Glomerular visceral epithelial cell (primary cell): ENCODE measurements around the gene ACTRT2.

Experiments
- DNase-seq: peaks from one replicate; pipeline ENCODE4 v3.0.0-alpha.2; 2016; ENCODE audit errors: extremely low spot score

ACTRT2 gene

DNA sequence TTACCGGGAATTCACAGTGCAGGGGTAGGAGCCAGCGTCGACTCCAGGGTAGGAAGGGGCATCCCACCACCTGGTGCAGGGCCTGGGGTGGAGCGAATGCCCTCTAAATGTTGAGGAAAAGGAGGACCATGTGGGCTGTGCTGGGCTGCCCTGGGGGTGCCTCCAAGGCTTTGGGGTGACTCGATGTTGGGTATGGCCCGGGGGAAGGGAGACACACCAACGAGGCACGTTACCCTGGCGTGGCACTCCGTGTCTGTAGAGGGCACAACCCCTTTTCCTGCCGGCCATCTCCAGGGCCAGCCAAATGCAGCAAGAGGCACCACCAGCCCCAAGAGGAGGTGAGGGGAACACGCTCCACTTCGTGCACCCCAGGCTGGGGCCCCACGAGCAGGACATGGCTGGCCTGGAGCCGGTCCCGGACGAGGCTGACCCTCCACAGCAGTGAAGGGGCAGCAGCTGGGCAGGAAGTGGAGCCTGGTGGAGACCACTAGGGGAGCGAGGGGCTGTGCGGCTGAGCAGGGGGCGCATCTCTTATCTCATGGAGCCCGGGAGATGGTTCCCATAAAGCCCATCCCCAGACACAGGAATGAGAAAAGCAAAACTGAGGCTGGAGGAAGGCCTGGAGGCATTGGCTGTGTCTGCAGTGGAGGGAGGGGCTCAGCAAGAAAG, 11.2 kb downstream of the ACTRT2 start:
- no peak for DNase-seq

DNA sequence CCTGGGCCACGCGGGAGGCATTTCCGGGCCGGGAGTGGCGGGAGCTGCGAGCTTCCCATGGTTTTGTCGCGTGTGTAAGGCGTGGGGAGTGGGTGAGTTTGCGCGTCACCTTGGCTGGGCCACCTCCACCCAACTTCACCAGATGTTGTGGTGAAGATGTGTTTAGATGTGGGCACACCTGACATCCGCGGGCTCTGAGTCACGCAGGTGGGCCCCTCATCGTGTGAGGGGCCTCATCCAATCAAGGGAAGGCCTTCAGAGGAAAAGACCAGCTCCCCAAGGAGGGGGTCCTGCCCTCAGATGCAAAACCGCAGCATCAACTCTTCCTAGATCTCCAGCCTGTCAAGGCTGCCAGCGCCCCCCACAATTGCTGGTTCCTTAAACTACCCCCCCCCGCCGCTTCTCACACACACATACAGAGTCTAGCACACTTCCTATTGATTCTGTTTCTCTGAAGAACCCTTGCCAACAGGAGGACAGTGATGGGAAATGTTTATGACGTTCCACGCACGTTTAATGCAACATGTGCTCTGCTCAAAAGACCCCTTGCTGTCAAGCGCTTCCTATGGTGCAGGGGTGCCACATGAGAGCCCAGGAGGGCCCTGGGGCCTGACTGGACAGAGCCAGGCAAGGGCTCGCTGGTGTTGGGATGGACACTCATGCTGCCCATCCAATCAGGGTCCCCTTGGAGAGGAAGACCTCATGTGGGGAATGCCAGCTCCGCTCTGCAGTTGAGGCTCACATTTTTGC, 11.9 kb downstream of the ACTRT2 start:
- DNase-seq: no peak

DNA sequence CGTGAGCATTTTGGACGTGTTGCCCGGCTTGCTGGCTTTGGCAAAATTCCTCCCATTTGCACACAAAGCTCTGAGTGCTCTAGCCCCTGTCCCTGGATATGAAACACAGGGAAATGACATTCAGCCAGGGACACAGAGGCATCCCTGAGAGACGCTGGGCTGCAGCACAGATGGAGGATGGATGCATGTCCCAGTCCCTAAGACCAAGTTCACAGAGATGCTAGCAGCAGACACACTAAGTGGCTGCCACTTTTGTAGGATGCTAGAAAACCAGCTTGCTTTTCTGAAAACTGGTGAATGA, 12.5 kb downstream of the ACTRT2 start:
- DNase-seq: no peak

DNA sequence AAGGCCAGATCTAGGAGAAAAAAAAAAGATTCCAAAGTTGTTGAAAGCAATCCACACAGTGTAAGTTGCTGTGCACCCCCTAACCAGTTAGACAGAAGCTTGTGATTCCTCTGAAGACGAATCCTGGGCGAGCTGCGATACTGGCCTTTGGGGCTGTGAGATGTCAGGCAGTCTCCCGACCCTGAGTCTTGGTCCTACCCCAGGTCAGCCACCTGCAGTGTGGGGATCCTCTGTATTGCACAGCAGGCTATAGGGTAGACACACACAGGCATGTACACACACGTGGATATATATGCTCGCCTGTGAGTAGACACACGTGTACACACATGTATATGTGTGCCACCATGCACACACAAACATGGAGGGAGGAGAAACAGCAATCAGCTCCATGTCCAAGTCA, 12.9 kb downstream of the ACTRT2 start:
- DNase-seq: no peak

DNA sequence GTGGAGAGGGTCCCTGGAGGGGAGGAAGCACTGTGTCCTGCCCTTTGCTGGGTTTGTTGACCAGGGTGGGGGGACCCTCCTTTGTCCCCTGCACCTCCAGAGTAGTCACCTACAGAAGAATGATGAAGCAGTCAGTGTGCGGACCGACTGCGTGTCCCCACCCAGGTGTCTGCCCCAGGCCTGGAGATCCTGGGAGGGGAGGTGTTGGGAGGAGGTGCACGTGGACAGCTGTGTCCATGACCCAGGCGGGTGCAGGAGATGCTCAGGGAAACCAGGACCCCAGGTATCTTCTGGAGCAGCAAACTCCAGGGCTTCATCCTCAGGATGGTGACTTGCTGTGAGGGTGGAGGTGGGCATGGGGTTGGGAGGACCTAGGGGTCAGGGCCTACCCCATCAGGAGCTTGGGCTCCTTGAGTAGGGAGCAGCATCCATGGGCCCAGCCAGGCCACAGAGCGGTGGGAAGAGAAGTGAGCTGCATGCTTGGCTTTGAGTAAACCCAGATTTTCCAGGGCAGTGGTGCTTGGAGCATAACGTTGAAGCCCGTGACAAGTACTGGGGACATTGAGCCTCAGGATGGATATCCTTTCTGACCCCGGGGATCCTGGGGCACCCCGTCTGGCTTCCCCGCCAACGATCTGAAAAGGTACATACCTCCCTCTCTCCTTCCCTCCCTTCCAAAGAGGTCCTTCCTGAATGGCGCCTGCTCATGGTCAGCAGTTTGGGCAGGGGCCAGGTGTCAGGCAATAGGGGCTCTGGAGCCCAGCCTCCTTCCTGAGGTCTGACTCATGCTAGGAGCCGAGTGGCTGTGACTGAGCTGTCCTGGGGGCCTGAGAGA, 13.7 kb downstream of the ACTRT2 start:
- DNase-seq: no peak

DNA sequence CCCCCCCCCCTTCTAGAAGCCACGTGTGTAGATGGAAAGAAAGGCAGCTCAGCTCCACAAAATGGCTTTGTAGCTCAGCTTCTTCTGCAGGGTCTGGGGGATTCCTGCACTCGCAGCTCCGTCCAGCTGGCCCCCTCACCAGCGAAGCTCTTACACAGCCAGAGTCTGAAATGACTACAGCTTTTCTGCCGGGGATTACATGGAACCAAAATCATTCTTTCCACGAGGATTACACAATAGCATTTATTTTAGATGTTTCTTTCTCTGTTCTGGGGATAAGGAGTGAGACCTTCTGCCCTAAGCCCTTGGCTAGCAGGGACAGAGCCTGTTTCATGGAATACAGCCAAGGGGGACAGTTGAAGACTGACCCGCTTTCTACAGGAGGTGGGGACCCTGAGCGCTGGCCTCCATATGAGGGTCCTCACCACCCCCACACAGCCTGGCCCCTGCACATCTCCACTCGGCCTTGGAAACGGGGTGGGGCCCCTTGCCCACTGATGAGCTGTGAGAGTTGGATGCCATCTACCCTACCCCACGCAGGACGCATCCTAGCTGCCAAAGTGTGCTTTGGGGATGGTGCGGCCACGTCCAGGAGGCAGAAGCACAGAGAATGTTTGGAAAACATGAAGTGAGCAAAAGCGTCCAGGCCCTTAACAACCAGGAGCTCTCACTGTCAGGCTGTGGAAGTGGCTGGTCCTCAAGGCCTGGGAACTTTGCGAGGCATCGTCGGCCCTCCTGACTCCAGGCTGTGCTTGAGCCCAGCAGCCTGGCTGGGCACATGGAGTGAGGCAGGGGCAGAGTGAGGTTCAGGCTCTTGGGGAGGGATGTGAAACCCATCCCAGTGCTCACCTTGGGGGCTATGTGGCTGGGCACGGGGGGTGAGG, 14.5 kb downstream of the ACTRT2 start:
- no peak for DNase-seq

DNA sequence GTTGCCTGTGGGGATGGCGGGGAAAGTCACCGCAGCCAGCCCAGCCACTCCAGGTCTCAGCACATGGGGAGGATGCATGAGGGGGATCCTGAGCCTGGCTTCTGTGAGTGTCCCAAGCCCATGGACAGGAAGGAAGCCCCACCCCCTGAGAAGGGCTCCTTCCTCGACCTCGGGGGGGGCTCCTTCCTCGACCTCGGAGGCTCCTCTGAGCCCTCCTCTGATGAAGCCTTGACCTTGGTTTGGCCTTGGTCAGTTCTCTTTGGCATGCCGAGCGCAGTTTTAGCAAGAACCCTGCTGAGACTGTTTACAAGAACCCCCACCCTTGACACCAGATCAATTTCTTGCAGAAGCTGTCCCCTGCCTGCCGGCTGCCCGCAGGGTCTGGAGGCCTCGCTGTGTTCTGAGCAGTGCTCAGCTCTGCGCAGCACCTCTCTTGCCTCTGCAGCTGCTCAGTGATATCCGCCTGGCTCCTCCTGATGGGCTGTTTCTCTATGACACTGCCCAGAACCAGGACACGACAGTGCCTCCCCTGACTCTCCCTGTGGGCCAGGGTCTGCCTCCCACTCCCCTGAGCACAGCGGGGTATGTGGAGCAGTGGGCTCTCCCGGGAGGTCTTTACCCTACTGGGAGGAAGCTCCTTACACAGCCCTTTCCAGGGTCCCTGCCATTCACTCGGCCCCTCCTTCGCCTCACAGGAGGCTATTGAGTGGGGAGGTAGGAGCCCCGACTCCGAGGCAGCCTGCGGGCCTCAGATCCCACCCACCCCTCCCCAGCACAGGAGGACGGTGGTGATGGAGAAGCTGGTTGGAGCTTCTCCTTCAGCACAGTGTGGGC, 15.4 kb downstream of the ACTRT2 start:
- DNase-seq: no peak

DNA sequence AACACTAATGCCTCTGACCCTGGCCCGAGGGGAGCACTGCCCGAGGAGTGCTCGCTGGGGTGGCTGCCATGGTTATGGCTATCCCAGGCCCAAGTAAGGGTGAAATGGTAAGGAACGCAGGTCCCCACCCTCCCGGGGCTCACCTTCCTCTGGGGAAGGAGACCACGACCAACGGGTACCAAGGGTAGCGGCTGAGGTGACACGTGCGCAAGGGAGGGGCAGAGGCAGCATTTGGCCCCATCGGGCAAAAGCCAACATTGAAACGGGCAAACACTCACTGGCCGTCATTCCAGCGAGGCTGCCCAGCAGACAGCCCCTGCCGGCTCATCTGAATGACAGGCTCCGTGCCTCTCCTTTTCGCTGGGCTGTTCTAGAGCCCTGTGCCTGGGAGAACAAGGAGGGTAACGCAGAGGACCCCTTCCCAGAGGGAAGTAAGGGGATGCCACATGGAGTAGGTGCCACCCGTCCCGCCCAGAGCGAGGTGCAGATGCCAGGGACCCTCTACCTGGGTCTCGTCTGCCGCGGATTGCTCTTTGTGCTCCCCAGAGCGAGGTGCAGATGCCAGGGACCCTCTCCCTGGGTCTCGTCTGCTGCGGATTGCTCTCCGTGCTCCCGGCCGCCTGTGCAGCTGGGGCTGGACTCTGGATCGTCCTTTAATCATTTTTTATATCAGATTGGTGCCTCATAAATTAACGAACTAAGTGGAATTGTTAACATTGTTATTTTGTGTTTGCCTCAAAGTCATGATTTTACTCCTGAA, 16.2 kb downstream of the ACTRT2 start:
- DNase-seq: no peak

DNA sequence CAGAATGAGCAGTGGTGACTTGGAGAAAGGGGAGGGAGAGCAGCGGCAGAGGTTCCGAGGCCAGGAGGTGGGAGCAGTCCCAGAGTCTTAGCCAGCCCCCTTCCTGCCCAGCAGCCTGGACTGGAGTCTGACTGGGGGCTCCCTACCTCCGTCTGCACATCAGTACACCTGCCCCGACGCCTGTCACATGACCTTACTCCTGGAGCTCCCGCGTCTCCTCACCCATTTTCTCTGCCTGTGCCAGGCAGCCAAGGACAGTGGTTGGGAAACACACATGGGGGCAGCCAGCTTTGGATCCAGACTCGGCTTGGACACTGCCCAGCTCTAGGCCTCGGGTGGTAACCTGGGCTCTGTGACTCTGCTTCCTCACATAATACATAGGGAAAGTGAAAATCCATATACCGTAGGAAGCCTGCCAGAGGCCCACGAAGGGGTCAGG, 16.9 kb downstream of the ACTRT2 start:
- DNase-seq: no peak

DNA sequence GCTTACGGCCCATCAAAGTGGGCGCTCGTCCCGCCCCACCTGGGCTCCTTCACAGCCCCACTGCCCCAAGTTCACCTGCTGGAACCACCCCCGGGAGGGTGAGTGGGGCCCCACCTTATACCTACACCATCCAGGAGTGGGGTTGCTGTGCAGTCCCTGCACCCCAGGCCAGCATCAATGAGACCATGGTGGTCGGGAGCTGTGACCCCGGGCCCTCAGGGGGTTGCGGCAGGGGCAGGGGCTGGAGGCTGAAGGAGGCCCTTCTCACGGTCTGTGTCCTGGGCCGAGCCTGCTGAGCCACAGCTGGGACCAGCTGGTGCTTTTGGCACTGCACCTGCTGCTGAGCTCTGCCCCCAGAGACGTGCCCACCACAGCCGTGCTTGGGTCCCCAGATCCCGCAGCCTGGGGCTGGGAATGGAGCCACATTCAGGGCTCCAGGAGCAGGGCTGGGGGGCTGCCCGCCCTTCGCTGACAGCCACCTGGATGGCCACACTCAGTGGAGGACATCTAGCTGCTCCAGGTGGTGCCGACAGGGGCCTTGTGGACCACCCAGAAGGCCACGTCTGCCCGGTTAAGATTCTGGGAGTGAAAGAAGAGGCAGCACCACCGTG, 17.4 kb downstream of the ACTRT2 start:
- no peak for DNase-seq

DNA sequence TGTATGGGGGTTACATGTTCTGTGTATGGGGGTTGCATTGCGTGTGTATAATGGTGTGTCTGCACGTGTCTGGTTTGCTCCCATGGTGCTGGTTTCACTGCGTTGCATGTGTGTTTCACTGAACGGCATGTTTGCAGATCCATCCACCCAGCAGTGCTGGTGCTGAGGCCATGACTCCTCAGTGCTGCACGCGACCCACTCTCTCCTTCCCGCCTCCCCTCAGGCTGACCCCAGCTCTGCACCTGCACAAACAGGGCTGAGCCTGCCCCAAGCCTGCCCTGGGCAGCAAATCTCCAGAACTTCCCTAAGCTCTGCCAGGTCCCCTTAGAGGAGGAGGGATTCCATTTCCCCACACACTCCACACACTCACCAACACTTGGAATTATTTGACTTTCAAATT, 18.7 kb downstream of the ACTRT2 start:
- no peak for DNase-seq

DNA sequence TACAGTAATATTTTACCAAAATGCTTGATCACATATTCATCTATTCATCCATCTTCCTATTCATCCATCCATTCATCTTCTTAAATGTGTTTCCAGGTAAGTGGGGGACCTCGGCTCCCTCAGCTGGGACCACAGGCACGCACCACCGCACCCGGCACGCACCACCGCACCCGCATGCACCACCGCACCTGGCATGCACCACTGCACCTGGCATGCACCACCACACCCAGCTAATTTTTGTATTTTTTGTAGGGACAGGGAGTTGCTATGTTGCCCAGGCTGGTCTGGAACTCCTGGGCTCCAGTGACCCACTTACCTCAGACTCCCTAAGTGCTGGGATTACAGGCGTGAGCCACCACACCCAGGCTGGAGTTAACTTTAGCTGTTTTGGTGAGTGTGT, 21.2 kb downstream of the ACTRT2 start:
- no peak for DNase-seq

DNA sequence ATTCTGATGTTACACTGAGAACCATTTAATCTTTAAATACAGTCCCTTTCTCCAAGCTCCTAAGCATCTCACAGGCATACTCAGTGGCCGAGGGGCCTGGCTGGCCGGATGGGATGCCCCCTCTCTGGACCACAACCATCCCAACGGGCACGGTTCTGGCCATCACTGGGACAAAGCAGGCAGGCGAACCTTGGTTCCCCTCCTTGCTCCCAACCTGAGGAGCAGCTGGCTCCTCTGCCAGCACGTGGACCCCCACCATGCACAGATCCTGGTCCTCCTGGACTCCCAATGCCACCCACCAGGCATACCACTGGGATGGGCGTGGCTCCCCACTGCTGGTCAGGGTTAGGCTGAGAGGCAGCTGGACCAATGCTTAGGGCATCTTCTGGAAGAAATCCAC, 27.9 kb downstream of the ACTRT2 start:
- DNase-seq: no peak

DNA sequence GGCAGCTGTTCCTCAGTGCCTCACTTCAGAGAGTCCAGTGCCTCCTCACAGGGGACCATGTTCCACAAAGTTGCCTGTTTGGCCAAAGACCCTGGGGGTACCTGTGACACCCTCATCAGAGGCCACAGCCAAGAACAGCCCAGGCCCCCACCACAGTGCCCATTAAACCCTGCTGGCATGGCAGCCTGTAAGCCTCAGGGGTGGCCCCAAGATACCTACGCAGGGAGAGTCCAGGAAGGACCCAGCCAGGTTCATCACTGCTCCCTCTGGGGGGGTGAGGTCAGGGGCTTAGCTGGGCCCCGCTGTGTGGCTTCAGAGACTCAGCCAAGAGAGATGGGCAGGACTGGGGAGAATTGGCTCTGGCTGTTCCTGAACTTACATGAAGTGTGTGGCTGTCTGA, 28.6 kb downstream of the ACTRT2 start:
- no peak for DNase-seq

DNA sequence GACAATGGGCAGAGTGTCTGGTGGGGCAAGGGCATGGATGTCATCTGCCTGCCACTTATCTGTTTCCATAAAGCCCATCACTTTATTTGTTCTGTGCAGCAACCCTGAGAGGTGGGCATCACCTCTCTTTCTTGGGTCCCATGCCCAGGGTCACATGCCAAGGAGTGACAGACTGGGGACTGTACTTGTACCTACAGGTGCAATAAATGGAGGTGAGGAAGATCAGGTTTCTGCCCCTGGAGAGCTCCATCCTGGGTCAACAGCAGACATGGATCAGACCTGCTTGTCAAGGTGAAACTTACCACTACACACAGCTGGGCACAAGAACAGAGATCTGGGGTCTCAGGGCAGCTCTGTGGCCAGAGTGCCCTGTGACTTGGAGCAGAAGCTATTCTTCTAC, 29.3 kb downstream of the ACTRT2 start:
- DNase-seq: no peak

DNA sequence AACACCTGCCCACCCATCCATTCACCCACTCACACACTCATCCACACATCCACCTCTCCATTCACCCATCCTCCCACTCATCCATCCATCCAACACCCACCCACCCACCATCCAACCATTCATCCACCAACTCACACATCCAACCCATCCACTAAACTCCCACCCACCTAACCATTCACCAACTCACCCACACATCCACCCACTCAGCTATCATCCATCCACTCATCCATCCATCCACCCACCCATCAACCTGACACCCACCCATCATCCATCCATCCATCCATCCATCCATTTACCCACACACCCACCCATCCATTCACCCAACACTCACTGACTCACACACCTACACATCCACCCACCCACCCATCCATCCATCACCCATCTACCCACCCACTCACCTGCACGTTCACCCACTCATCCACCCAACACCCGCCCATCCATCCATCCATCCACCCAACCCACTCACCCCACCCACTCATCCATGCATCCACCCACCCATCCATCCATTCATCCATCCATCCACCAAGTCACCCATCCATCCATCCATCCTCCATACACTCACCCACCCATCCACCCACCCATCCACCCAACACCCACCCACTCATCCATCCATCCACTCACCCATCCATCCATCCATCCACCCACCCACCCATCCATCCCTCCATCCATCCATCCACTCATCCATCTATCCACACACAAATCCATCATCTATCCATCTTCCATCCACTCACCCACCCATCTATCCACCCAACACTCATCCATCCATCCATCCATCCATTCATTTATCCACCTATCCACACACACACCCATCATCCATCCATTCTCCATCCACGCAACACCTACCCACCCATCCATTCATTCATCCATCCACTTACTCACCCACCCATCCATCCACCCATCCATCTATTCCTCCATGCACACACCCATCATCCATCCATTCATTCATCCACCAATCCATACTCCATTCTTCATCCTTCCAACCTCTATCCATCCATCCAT, 30.3 kb downstream of the ACTRT2 start:
- DNase-seq: no peak

DNA sequence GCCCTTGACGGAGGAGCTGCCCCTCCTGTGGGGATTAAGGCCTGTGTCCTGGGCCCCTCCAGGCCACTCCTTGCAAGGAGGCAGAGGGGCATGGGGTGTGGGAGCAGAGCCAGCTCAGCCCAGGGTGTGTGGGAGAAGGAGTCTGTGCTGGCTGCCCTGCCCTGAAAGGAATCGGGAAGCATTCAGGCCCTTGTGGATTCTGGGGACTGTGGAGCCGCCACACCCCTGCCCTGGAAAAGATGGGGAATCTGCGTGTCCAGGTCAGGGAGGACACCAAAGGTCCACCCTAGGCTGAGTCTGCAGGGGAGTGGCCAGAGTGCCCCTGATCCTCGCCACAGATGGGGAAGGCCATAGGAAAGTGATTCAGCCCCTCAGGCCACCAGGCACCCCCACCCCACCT, 31.2 kb downstream of the ACTRT2 start:
- no peak for DNase-seq

DNA sequence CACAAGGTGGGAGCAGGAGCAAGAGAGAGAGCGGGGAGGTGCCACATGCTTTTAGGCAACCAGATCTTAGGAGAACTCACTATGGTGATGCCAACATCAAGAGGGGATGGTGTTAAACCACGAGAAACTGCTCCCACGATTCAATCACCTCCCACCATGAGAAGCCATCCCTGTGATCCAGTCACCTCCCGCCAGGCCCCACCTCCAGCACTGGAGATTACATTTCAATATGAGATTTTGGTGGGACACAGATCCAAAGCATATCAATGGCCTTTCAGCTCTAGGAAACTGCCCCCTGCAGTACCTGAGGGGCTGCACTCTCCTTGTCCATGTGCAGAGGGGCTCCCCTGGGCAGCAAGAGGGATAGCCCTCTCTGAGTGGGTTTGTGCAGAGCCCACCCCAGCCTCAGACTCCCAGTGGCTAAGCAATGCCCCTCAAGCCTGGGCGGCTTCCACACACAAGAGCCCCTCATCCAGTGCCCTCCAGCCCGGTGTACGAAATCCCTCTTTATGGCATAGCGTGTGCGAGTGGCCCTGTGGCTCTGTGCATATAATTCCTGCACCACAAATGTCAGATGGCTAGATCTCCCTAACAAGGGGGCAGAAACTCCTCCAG, 32.2 kb downstream of the ACTRT2 start:
- DNase-seq: no peak
